ENCODE measurements around the gene KLHDC2.

DNA sequence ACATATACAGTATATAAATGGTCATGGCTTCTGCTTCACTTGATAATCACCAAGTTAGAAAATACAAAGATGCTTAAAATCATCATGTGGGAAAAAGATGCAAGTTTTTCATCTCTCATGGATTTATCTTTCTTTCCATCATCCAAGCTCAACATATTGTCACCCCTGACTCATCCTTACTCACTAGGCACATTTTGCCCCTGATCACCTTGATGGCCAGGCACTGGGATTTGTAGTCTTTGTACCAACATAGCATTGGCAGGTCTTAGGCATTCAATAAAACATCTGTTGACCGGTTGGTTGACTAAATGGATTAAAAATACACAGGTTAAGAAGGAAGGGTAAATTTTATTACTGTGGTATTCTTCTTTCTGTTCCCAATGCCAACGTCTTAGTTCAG is 28.1 kb downstream of the KLHDC2 start:
- TF ChIP-seq CTCF (IDR thresholded peaks at IDR 0.05 in 2 of 3, conservative IDR thresholded peaks at IDR 0.05 in 1 of 3; ENCODE audit: borderline replicate concordance in 1 of 3, insufficient read depth in 1 of 3, low read depth in 2 of 3, low read length in 2 of 3) (no peak), EGR1 (IDR thresholded peaks at IDR 0.05; ENCODE audit: low read depth) (no peak), MAX (IDR thresholded peaks at IDR 0.05) (no peak)

Data from HCT116 (cell line).